Measurements from ENCODE around the gene GALNTL6.

GALNTL6 gene

DNA sequence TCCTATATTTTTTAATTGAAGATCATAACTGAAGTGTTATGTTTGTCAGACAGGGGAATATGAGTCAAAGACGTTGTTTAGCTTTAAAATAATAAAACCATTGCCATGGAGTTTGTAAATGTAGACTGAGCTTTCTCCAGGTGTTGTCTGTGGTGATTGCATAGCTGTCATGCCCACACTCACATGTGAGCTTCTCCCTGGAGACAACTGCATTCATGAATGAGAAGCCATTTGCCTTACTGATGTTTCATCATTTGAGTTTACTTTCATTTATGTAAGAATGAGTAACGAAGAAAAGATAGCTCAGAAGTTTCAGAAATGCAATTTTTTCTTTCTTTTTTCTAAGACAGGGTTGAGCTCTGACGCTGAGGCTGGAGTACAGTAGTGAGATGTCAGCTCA is 339.1 kb downstream of the GALNTL6 start:
- Histone ChIP-seq H3K27ac (replicated peaks) (no peak overlapping the region), H3K4me3 (replicated peaks; ENCODE audit: insufficient read depth, low read length) (no peak overlapping the region), H3K27me3 (ENCODE audit: insufficient read depth, poor library complexity, severe bottlenecking) (no peaks in the 10 kb centered on the region)
- no peak for DNase-seq (ENCODE audit: low read depth in 1 of 2, low spot score in 1 of 2)
- TF ChIP-seq POLR2AphosphoS5 (IDR thresholded peaks at IDR 0.05; ENCODE audit: low read depth) (no peak), REST (IDR thresholded peaks at IDR 0.05; ENCODE audit: insufficient replicate concordance, low read depth) (no peak), SPI1 (IDR thresholded peaks at IDR 0.05; ENCODE audit: borderline replicate concordance, low read depth) (no peak), GABPA (IDR thresholded peaks at IDR 0.05; ENCODE audit: low read depth) (no peak)
- TF ChIP-seq, protein P1, sequence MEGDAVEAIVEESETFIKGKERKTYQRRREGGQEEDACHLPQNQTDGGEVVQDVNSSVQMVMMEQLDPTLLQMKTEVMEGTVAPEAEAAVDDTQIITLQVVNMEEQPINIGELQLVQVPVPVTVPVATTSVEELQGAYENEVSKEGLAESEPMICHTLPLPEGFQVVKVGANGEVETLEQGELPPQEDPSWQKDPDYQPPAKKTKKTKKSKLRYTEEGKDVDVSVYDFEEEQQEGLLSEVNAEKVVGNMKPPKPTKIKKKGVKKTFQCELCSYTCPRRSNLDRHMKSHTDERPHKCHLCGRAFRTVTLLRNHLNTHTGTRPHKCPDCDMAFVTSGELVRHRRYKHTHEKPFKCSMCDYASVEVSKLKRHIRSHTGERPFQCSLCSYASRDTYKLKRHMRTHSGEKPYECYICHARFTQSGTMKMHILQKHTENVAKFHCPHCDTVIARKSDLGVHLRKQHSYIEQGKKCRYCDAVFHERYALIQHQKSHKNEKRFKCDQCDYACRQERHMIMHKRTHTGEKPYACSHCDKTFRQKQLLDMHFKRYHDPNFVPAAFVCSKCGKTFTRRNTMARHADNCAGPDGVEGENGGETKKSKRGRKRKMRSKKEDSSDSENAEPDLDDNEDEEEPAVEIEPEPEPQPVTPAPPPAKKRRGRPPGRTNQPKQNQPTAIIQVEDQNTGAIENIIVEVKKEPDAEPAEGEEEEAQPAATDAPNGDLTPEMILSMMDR (IDR thresholded peaks at IDR 0.05; ENCODE audit: insufficient read depth, low read length), result no peak

DNA sequence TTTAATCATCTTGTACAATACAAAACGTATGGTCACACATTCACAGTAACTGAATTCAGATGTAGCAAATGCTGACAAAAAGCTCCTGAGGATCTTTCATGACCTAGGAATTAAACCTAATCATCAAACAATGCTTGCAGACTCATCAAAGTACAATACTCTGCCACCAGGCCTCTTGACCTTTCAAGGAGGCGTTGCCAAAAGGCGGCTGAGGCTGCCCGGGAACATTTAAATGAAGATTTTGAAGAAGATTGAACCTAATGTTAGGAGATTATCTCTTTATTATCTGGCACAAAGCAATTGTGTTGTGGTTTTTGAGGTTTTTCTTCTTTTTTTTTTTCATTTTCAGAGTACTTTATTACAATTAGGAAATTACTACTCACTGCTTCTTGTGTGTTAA is 340.5 kb downstream of the GALNTL6 start:
- no peak for TF ChIP-seq POLR2AphosphoS5 (IDR thresholded peaks at IDR 0.05; ENCODE audit: low read depth)
- TF ChIP-seq SPI1 (IDR thresholded peaks at IDR 0.05; ENCODE audit: borderline replicate concordance, low read depth), result no peak
- TF ChIP-seq GABPA (IDR thresholded peaks at IDR 0.05; ENCODE audit: low read depth), result no peak
- TF ChIP-seq REST (IDR thresholded peaks at IDR 0.05; ENCODE audit: insufficient replicate concordance, low read depth), result no peak
- TF ChIP-seq, protein P1 (IDR thresholded peaks at IDR 0.05; ENCODE audit: insufficient read depth, low read length), result no peak
- DNase-seq (ENCODE audit: low read depth in 1 of 2, low spot score in 1 of 2), result no peak
- Histone ChIP-seq H3K4me3 (replicated peaks; ENCODE audit: insufficient read depth, low read length) (no peak overlapping the region), H3K27me3 (ENCODE audit: insufficient read depth, poor library complexity, severe bottlenecking) (no peaks in the 10 kb centered on the region), H3K27ac (replicated peaks) (no peak overlapping the region)

GRCh38 chr4:172155838-172156345 is 342.7 kb downstream of the GALNTL6 start:
- no peak for DNase-seq (ENCODE audit: low read depth in 1 of 2, low spot score in 1 of 2)
- no peak overlapping the region for H3K27ac ChIP-seq (replicated peaks)

More at GRCh38 chr4:172155838-172156345, 342.7 kb downstream of the GALNTL6 start:
- Histone ChIP-seq H3K4me3 (replicated peaks; ENCODE audit: insufficient read depth, low read length) (no peak overlapping the region), H3K27me3 (ENCODE audit: insufficient read depth, poor library complexity, severe bottlenecking) (no peaks in the 10 kb centered on the region)
- TF ChIP-seq GABPA (IDR thresholded peaks at IDR 0.05; ENCODE audit: low read depth), result no peak
- no peak for TF ChIP-seq SPI1 (IDR thresholded peaks at IDR 0.05; ENCODE audit: borderline replicate concordance, low read depth)
- TF ChIP-seq, protein P1 (IDR thresholded peaks at IDR 0.05; ENCODE audit: insufficient read depth, low read length), result no peak
- TF ChIP-seq POLR2AphosphoS5 (IDR thresholded peaks at IDR 0.05; ENCODE audit: low read depth), result no peak

Measured in HL-60 (cell line).